Heart left ventricle (tissue), 13 donors: ENCODE measurements around the gene PCBP3.

ENCODE experiments used
- POLR2A ChIP-seq, 2 donors: fragments of 450-650 bp; IDR thresholded peaks; one replicate each; pipeline ENCODE4 v1.6.1; 2017; ENCODE audit warnings: antibody characterized with exemption in 2 of 2, mild to moderate bottlenecking in 2 of 2, moderate library complexity in 2 of 2
- TF ChIP-seq, protein P1 (sequence below), 12 donors: fragments of 200-600 bp; sonication (generic) in 4 of 12; IDR thresholded peaks; one replicate each; pipeline versions ENCODE4 v1.5.0 to v1.8.0; 2018 to 2022; ENCODE audit warnings: antibody characterized with exemption in 12 of 12, mild to moderate bottlenecking in 5 of 12
- donor health status: ischemic (EF 13 %, LVEDD 7.1; RV severe dilation, severe dysfunction).
- donor health status: DM: no; HTN: yes; CAD: no.
- donor health status: DM: no; HTN: no; CAD: no.
- donor health status: ischemic (EF 25% LVEDD 6.9; RV normal size, moderate dysfunction).
- donor health status: ischemic (EF 25% LVEDD 5.7; RV mildly dilated, moderate dysfunction).
- donor health status: ischemic (EF 35%, LVEDD 5.7; RV mildly dilated, moderate dysfunction).
- donor health status: nonischemic (EF 11% LVEDD 7.7; RV severe dilation, severe dysfunction).
- donor health status: DM: yes; HTN: yes; CAD: no.
- donor health status: PGD.
- donor health status: ischemic (EF 29% LVEDD 5.4; RV normal size, mild dysfunction).
- donor health status: nonischemic (EF 23%, LVEDD 6.1; RV moderate dilation, normal function).

DNA sequence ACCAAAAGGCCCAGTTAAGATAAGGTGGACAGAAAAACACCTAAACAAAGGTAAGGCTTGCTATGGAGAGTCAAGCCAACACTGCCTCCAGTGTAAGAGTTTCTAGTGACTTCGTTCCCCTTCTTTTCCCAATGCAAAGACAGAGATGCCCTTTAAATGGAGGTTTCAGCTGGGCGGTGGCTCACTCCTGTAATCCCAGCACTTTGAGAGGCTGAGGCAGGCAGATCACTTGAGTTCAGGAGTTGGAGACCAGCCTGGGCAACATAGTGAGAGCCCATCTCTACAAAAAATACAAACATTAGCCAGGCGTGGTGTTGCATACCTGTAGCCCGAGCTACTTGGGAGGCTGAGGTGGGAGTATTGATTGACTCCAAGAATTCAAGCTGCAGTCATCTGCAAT lies 314.0 kb downstream of the PCBP3 start:
- TF ChIP-seq, protein P1, sequence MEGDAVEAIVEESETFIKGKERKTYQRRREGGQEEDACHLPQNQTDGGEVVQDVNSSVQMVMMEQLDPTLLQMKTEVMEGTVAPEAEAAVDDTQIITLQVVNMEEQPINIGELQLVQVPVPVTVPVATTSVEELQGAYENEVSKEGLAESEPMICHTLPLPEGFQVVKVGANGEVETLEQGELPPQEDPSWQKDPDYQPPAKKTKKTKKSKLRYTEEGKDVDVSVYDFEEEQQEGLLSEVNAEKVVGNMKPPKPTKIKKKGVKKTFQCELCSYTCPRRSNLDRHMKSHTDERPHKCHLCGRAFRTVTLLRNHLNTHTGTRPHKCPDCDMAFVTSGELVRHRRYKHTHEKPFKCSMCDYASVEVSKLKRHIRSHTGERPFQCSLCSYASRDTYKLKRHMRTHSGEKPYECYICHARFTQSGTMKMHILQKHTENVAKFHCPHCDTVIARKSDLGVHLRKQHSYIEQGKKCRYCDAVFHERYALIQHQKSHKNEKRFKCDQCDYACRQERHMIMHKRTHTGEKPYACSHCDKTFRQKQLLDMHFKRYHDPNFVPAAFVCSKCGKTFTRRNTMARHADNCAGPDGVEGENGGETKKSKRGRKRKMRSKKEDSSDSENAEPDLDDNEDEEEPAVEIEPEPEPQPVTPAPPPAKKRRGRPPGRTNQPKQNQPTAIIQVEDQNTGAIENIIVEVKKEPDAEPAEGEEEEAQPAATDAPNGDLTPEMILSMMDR (IDR thresholded peaks at IDR 0.05) = no peak
- no peak for TF ChIP-seq POLR2A (IDR thresholded peaks at IDR 0.05)
